Neural progenitor cell (in vitro differentiated cells): ENCODE measurements around the gene GXYLT2. TPM values are rescaled to one million over a fixed set of nuclear protein-coding genes. Genes with fewer than 3 reads are reported as not detected.

Experiments used
- DNase-seq: peaks from one replicate; pipeline ENCODE4 v3.0.0-alpha.2; 2016; ENCODE audit warnings: low spot score
- H2AFZ ChIP-seq: fragments of 200-600 bp; sonication (generic); replicated peaks from 2 replicates; pipeline ENCODE4 v1.6.1; 2016; ENCODE audit warnings: antibody characterized with exemption
- H3F3A ChIP-seq: fragments of 200-600 bp; sonication (generic); 2 replicates; pipeline ENCODE4 v1.6.1; 2016; ENCODE audit warnings: antibody characterized with exemption, low read depth
- H3K27ac ChIP-seq: fragments of 200-600 bp; sonication (generic); 2 replicates; pipeline ENCODE4 v1.5.1; 2016; ENCODE audit warnings: mild to moderate bottlenecking
- H3K27me3 ChIP-seq: fragments of 200-600 bp; sonication (generic); 2 replicates; pipeline ENCODE4 v1.6.1; 2016; ENCODE audit warnings: mild to moderate bottlenecking, moderate library complexity
- H3K36me3 ChIP-seq: fragments of 200-600 bp; sonication (generic); 2 replicates; pipeline ENCODE4 v1.5.1; 2016
- H3K4me1 ChIP-seq: fragments of 200-600 bp; sonication (generic); 2 replicates; pipeline ENCODE4 v1.6.1; 2016; ENCODE audit warnings: mixed run types
- H3K4me2 ChIP-seq: fragments of 200-600 bp; sonication (generic); 2 replicates; pipeline ENCODE4 v1.6.1; 2016
- H3K4me3 ChIP-seq: fragments of 200-600 bp; sonication (generic); 2 replicates; pipeline ENCODE4 v1.5.1; 2016
- H3K79me2 ChIP-seq: fragments of 200-600 bp; sonication (generic); 2 replicates; pipeline ENCODE4 v1.6.1; 2016; ENCODE audit warnings: low read depth
- H3K9ac ChIP-seq: fragments of 200-600 bp; sonication (generic); 2 replicates; pipeline ENCODE4 v1.6.1; 2016
- H3K9me3 ChIP-seq: fragments of 200-600 bp; sonication (generic); 2 replicates; pipeline ENCODE4 v1.5.1; 2016; ENCODE audit warnings: low read depth
- H4K20me1 ChIP-seq: fragments of 200-600 bp; sonication (generic); 2 replicates; pipeline ENCODE4 v1.6.1; 2016; ENCODE audit warnings: low read depth
- H3K27ac Mint-ChIP-seq: 3 replicates; pipeline ENCODE4 v1.8.0; 2021; ENCODE audit warnings: mixed read lengths
- H3K27me3 Mint-ChIP-seq: 2 replicates; pipeline ENCODE4 v1.8.0; 2022; ENCODE audit warnings: low read depth, mild to moderate bottlenecking, inconsistent platforms, moderate library complexity, mixed read lengths; ENCODE audit not compliant: insufficient read depth
- H3K36me3 Mint-ChIP-seq: 3 replicates; pipeline ENCODE4 v1.8.0; 2021; ENCODE audit warnings: mixed read lengths
- H3K4me1 Mint-ChIP-seq: 3 replicates; pipeline ENCODE4 v1.8.0; 2021; ENCODE audit warnings: mixed read lengths
- H3K4me3 Mint-ChIP-seq: 3 replicates; pipeline ENCODE4 v1.8.0; 2021; ENCODE audit warnings: mild to moderate bottlenecking, moderate library complexity, mixed read lengths
- H3K9me3 Mint-ChIP-seq: 3 replicates; pipeline ENCODE4 v1.8.0; 2020; ENCODE audit warnings: mixed read lengths
- CTCF ChIP-seq: fragments of 200-600 bp; sonication (generic); IDR thresholded peaks from 2 replicates; pipeline ENCODE4 v1.5.1; 2017; ENCODE audit warnings: antibody characterized with exemption, mild to moderate bottlenecking
- EZH2 ChIP-seq: fragments of 200-600 bp; sonication (generic); IDR thresholded peaks from 2 replicates; pipeline ENCODE4 v1.6.1; 2017; ENCODE audit warnings: antibody characterized with exemption, mild to moderate bottlenecking, moderate library complexity
- EZH2phosphoT487 ChIP-seq: fragments of 200-600 bp; sonication (generic); IDR thresholded peaks from 2 replicates; pipeline ENCODE4 v1.6.1; 2017; ENCODE audit warnings: antibody characterized with exemption
- total RNA-seq: library from RNA; depleted of rRNA; stranded (reverse); fragments of >200 nt; gene quantifications from 2 replicates; pipeline ENCODE4 v1.2.3, GENCODE V29; 2015; ENCODE audit warnings: low replicate concordance

Gene GXYLT2
- total RNA-seq, 1 donor from 2014 or later: 3.6 TPM

- H2AFZ ChIP-seq: peak overlapping the region; percentile 6
- H3K9me3 ChIP-seq: no peaks in the 10 kb centered on the region
- no peaks in the 10 kb centered on the region for H3K27me3 ChIP-seq
- Mint-ChIP-seq H3K4me1 (peaks cover 7% of the 10 kb centered on the region), H3K27ac (no peak overlapping the region), H3K27me3 (no peaks in the 10 kb centered on the region), H3K9me3 (peaks cover 5% of the 10 kb centered on the region), H3K4me3 (no peak overlapping the region), H3K36me3 (no peaks in the 10 kb centered on the region)
- H3K79me2 ChIP-seq: no peaks in the 10 kb centered on the region
- TF ChIP-seq CTCF (no peak), EZH2 (no peak), EZH2phosphoT487 (no peak)
- H3F3A ChIP-seq: no peaks in the 10 kb centered on the region
- no peaks in the 10 kb centered on the region for H4K20me1 ChIP-seq
- no peak overlapping the region for H3K27ac ChIP-seq
- no peak for DNase-seq
- H3K4me1 ChIP-seq: peaks cover 7% of the 10 kb centered on the region
- no peak overlapping the region for H3K4me3 ChIP-seq
- no peaks in the 10 kb centered on the region for H3K36me3 ChIP-seq
- no peak overlapping the region for H3K9ac ChIP-seq
- no peak overlapping the region for H3K4me2 ChIP-seq
Measured at GRCh38 chr3:72973031-72973723, 85.3 kb downstream of the GXYLT2 start.

- Histone ChIP-seq H3K4me2 (no peak overlapping the region), H3F3A (no peaks in the 10 kb centered on the region), H3K27me3 (no peaks in the 10 kb centered on the region), H4K20me1 (no peaks in the 10 kb centered on the region), H3K4me3 (no peak overlapping the region), H3K27ac (no peak overlapping the region), H2AFZ (no peak overlapping the region), H3K79me2 (no peaks in the 10 kb centered on the region), H3K4me1 (peaks cover 7% of the 10 kb centered on the region), H3K9ac (no peak overlapping the region), H3K36me3 (no peaks in the 10 kb centered on the region), H3K9me3 (no peaks in the 10 kb centered on the region)
- no peak for DNase-seq
- H3K9me3 Mint-ChIP-seq: peaks cover 5% of the 10 kb centered on the region
- H3K4me3 Mint-ChIP-seq: no peak overlapping the region
- H3K4me1 Mint-ChIP-seq: peaks cover 7% of the 10 kb centered on the region
- H3K27me3 Mint-ChIP-seq: no peaks in the 10 kb centered on the region
- TF ChIP-seq EZH2 (no peak), EZH2phosphoT487 (no peak), CTCF (no peak)
- H3K36me3 Mint-ChIP-seq: no peaks in the 10 kb centered on the region
- H3K27ac Mint-ChIP-seq: no peak overlapping the region
Measured at GRCh38 chr3:72973786-72974185, 85.9 kb downstream of the GXYLT2 start.

GRCh38 chr3:72974956-72975355, 87.1 kb downstream of the GXYLT2 start:
- no peaks in the 10 kb centered on the region for H3K79me2 ChIP-seq
- no peaks in the 10 kb centered on the region for H3K27me3 Mint-ChIP-seq
- H3K36me3 Mint-ChIP-seq: no peaks in the 10 kb centered on the region
- no peak overlapping the region for H3K9ac ChIP-seq
- no peaks in the 10 kb centered on the region for H3K36me3 ChIP-seq
- H3K4me2 ChIP-seq: no peak overlapping the region
- H3K27ac ChIP-seq: no peak overlapping the region
- TF ChIP-seq CTCF (no peak), EZH2phosphoT487 (no peak), EZH2 (no peak)
- H4K20me1 ChIP-seq: no peaks in the 10 kb centered on the region
- no peaks in the 10 kb centered on the region for H3K27me3 ChIP-seq
- peak overlapping the region; percentile 74 for H3K27ac Mint-ChIP-seq
- no peak overlapping the region for H3K4me3 ChIP-seq
- peaks cover 7% of the 10 kb centered on the region for H3K4me1 Mint-ChIP-seq
- DNase-seq: no peak
- no peak overlapping the region for H2AFZ ChIP-seq
- H3K9me3 ChIP-seq: no peaks in the 10 kb centered on the region
- H3K4me1 ChIP-seq: peaks cover 7% of the 10 kb centered on the region
- no peak overlapping the region for H3K4me3 Mint-ChIP-seq
- H3K9me3 Mint-ChIP-seq: peaks cover 5% of the 10 kb centered on the region
- no peaks in the 10 kb centered on the region for H3F3A ChIP-seq
